GM19351 (cell line): ENCODE results near the gene LGALS1.
"Not testable (repeated sequence)": the region's sequence is repeated elsewhere in the genome, so short reads cannot be mapped to it uniquely, and the experiment has no call there.

Experiments
- ATAC-seq: cut with Tn5 transposase; IDR thresholded peaks from one replicate; pipeline ENCODE4 v1.9.1; 2021; ENCODE audit warnings: mild to moderate bottlenecking, moderate library complexity; ENCODE audit not compliant: unreplicated experiment

LGALS1 gene

DNA sequence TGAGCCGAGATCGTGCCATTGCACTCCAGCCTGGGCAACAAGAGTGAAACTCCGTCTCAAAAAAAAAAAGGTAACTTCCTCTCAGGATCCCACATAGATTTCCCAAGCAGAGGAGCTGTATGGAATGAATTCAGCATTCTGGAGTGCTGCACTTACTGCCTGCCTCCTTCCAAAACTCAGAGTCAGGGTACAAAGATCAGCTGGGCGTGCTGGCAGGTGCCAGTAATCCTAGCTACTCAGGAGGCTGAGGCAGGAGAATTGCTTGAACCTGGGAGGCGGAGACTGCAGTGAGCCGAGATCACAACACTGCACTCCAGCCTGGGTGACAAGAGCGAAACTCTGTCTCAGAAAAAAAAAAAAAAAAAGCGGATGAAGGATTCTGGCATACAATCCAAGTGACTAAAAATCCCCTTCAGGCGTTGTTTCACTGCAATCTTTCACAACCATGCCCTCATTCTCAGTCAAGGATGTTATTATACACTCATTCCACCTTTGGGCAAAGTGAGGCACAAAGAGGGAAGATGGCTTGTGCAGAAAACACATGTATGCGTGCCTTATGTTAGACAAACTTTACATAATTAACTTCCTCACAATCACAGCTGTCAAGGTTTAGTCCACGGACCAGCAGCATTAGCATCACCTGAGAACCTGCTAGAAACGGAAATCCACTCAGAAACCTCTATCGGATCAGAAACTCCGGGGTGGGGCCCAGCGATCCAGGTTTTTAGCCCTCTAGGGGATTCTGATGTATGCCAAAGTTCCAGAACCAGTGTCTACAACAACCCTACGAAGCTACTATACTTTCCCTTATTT is 9.6 kb downstream of the LGALS1 start:
- no peak for ATAC-seq

DNA sequence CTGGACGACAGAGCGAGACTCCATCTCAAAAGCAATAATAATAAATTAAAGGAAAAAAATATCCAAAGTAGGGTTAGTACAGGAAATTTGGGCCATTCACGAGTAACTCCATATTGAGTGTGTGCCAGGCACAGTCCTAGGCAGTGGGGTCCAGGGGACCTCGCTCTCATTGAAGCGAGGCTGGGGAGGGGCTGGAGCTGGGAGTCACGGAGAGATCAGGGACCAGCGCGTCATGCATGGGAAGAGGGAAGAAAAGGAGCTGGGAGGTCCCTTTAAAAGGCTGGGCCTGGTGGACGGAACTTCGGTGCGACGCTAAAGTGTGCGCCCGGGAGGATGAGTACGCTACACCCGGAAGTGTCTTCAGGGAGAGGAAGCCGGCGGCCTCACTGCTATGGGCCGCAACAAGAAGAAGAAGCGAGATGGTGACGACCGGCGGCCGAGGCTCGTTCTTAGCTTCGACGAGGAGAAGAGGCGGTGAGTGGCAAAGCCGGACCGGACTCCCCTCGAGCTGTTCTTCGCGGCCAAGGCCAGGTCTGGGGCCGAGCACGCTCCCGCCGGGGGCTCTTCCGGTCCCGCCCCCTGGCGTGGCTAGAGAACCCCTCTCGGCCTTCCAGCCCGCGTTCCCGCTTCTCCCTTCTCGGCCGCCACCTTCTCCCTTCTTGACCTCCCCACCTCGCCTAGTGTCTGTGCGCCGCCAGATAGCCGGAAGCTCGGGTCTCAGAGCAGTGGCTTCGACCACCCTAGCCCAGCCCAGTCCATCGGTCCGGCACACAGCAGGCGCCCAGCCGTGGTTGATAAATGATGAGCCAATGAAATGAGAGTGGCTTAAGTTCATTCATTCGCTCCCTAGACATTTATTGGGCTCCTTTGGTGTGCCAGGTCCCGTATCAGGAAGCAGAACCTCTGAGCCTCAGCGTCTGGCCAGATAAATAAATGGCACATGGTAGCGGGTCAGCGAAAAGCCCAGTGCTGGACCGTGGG is 10.9 kb downstream of the LGALS1 start, which contains the start of gene NOL12:
NOL12 (plus strand) TSS at position 342 of the 981 bp plus-strand sequence; CDS start at position 392, 50 bp downstream.
- peak; percentile 73 for ATAC-seq

DNA sequence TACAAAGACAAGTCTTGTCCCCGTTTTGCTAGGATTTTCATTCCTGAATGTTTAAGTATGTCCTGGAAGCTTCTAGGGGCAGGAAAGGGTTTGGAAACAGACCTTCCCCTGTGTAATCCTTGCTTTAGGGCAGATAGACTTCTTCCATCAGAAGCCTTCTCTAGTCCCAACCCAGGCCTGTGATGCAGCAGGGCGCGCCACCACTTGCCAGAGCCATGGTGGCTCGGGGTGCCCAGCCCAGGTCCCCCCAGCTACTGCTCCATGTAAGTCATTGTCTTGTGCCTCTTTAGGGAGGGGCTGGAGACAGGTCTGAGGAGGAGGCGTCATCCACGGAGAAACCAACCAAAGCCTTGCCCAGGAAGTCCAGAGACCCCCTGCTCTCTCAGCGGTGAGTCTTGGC is 15.0 kb downstream of the LGALS1 start:
- ATAC-seq, result no peak

DNA sequence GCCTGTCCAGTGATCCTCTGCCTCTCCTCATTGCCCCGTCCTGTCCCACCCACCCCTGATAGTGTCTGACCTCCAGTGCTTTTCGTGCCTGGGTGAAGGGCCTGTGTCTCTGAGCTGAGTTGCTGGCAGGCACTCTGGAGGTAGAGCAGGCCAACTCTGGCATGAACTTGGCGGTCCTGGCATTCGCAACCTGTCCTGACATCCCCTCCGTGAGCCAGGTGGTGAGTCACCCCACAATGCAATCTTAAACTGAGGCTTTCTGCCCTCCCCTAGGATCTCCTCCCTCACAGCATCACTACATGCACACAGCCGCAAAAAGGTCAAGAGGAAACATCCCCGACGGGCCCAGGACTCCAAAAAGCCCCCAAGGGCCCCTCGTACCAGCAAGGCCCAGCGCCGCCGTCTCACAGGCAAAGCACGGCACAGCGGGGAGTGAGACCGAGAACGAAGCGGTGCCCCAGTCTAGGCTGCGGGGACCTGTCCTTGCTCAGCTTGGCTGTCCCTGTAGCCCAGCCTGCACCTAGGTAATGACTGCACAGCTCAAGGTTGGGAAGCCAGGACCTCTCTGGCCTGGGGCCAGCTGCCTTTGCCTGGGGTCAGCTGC is 15.6 kb downstream of the LGALS1 start:
- ATAC-seq, result no peak

DNA sequence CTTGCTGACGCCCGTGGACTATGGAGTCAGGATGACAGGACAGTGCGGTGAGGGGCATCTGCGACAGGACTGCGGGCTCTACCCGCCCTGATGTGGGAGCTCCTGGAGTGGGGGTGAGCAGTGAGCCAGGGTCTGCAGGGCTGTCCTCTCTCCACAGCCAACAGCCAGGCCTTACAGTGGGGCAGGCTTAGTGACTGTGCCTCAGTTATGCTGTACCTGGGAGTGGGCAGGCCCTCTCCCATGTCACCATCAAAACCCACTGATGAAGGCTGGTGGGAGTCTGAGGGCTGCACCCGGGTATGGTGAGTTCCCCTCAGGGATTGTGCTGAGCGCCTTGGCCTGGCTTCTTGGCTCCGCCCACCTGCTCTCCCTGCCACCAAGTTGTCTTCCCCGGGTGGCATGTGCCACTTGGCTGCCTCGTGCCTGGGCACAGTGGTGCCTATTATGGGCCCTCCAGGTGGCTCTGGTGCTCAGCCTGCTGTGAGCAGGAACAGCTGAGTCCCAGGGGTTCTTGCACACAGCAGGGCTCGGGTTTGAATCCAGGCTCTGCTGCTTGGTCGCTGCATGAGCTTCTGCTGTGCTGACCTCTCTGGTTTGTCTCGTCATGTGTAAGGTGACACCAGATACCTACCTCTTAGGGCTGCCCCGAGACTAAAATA is 17.3 kb downstream of the LGALS1 start:
- ATAC-seq, result no peak

DNA sequence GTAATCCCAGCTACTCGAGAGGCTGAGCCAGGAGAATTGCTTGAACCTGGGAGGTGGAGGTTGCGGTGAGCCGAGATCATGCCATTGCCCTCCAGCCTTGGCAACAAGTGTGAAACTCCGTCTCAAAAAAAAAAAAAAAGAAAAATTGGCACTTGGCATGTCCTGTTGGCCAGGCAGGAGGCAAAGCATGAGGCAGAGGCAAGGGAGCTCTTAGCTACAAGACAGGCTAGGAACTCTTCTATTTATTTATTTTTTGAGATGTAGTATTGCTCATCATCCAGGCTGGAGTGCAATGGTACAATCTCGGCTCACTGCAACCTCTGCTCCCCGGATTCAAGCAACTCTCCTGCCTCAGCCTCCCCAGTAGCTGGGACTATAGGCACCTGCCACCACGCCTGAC is 18.7 kb downstream of the LGALS1 start:
- not testable (repeated sequence) for ATAC-seq

DNA sequence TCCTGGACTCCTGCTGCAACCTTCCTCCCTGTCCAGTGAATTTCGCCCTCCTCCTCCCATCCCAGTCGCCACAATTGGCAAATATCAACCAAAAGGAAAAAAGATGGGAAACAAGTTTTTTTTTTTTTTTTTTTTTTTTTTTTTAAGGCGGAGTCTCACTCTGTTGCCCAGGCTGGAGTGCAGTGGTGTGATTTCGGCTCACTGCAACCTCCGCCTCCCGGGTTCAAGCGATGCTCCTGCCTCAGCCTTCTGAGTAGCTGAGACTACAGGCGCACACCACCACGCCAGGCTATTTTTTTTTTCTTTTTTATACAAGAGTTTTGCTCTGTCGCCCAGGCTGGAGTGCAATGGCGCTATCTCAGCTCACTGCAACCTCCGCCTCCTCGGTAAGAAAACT is 20.8 kb downstream of the LGALS1 start:
- ATAC-seq, result not testable (repeated sequence)

DNA sequence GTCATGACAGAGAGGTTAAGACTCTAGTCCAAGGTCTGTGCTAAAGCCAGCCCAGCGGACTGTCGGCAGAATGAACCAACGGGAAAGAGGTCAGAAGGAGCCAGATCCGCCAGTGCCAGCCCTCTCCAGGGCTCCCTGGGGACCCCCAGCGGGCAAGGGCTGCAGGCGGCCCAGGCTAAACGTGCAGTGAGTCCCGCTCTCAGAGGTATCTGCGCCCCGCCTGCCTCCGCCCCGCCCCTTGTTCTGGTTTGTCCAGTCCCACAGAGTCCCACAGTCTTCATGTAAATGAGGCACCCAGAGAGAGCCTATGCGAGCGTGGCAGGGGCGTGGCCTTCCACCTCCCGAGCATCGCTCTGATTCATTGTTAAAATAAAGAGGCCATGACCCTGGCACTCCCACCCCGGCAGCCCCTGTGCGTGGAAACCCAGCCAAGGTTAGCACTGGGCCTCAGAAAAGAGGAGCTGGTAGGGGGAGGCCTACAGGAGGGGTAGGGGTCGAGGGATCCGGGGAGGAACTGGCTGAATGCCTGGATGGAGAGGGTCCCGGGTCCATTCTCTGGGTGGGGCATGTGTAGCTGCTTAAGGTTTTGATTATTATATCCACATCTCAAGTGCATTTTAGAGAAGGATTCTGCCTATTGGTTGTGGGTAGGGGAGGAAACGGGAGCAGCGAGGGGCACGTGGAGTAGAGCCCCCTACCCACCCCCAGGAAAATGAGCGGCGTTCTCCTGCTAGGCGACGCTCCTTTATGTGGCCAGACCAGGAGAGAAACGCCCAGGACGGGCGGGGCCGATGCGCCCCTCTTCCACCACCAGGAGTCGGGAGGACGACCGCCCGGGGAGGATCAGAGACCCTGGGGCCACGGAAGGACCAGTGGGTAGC is 21.5 kb downstream of the LGALS1 start, which contains the start of gene TRIOBP:
TRIOBP (plus strand) TSS at position 392 of the 881 bp plus-strand sequence. CDS start 4,318 bp downstream, outside the sequence.
- ATAC-seq, result peak; percentile 95

DNA sequence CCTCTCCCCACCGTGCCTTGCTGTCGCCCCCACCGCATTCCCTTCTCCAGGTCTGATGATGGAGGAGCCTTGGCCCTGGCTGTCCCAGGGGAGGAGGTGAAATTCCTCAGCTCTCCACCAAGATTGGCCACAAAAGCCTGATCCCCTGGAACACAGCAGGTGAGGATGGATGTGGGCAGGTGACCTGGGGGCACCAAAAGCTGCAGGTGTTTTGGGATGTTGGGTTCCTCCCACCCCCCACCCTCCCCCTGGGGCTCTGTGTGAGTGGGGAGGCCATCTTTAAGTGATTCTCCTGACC is 22.1 kb downstream of the LGALS1 start:
- ATAC-seq, result no peak

DNA sequence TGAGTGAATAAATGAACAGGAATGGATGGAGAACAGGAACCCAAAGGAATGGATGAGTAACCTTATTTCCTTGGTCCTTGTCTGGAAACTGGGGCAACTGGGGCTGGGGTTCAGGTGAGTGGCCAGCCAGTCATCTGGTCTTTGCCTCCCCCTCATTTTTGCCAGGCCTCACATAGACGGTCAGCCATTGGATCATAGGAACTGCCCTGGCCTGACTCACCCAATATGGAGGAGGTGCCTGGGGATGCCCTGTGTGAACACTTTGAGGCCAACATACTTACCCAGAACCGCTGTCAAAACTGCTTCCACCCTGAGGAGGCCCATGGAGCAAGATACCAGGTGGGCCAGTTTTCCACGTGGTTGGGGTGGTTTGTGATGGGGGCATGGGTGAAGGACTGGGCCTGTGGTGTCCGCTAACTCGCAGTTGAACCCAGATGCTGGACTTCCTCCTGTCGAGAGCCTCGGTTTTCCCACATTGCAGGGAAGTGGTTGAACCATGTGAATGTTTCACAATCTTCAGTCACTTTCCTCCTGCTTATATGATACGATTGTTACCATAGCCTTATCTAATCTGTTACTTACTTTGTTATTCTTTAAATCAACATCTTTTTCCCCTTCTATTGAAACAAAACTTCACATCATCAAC is 25.8 kb downstream of the LGALS1 start:
- no peak for ATAC-seq

DNA sequence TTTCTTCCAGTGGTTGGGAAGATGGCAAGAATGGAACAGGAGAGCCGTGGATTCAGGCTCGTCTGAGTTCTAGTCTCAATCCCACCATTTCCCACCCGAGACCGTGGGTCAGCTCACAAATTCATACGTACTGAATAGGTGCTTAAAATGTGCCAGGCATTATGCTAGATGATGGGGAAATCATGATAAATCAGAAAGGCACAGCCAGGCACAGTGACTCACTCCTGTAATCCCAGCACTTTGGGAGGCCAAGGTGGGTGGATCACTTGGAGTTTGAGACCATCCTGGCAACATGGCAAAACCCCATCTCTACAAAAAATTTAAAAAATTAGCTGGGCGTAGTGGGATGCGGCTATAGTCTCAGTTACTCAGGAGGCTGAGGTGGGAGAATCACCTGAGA is 28.5 kb downstream of the LGALS1 start:
- no peak for ATAC-seq

DNA sequence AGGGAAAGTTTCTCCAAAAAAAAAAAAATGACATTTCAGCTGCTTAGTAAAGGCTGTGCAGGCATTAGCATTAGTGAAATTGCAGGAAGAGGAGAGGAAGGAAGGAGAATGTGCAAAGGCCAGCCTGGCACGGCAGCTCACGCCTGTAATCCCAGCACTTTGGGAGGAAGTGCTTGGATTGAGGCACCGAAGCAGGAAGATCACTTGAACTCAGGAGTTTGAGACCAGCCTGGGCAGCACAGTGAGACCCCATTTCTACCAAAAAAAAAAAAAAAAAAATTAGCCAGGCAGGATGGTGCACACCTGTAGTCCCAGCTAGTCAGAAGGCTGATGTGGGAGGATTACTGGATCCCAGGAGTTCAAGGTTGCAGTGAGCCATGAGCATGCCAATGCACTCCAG is 29.2 kb downstream of the LGALS1 start:
- ATAC-seq, result no peak

DNA sequence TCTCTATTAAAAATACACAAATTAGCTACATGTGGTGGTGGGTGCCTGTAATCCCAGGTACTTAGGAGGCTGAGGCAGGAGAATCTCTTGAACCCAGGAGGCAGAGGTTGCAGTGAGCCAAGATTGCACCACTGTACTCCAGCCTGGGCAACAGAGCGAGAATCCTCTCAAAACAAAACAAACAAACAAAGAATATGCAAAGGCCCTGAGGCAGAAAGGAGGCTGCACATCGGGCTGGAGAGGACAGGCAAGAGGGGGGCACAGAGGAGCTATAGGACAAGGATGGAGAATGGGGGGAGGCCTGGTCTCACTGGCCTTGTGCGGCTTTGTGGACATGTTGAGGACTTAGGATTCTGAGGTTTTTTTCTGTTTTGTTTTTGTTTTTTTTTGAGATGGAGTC is 29.8 kb downstream of the LGALS1 start:
- ATAC-seq, result no peak

DNA sequence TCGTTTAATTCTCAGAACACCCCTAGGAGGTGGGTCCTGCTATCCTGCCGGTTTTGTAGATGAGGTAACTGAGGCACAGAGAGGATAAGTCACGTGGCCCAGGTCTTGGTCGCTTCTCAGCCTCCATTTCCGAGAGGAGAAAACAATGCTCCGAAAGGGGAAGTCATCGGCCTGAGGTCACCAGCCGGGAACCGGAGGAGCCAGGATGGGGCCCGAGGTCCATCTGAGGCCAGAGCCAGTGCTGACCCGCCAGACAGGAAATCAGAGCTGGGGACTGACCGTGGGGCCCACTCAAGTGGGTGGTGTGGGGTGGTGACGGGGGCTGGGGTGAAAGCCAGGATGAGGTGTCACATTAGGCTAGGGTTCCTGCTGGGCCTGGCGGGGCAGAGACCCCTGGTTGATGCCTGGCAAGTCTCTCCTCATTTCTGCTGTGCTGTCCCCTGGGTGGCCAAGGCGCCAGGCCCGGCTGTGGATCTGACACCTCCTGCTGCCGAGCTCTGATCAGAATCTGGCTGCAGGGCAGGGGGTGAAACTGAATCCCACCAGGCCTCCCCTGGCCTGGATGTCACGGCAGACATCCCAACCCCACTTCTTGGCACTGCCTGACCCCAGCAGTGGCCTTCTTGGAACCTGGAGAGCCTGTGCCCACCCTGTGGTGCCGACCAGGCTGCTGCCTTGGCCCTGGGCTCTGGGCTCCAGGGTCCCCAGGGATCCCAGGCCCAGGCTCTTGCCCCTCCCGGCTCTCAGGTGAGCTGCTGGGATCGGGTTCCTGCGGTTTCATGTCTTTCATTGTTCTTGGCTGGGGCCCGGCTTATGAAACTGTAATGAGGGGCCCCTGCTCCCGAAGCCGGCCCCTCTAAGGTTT is 33.4 kb downstream of the LGALS1 start:
- no peak for ATAC-seq

DNA sequence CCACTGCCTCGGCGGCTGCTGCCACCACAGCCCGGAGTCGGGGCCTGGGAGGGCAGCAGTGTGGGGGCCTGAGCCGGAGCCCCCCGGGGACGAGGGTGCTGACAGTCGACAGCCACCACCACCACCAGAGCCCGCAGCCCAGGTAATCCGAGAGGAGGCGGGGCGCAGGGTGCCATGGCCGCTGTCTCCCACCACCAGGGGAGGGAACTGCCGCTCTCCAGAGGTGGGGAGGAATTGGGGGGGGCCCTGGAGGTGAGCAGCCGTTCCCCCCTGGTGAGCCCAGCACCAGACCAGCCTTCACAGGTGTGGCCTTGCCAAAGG is 34.0 kb downstream of the LGALS1 start:
- no peak for ATAC-seq

DNA sequence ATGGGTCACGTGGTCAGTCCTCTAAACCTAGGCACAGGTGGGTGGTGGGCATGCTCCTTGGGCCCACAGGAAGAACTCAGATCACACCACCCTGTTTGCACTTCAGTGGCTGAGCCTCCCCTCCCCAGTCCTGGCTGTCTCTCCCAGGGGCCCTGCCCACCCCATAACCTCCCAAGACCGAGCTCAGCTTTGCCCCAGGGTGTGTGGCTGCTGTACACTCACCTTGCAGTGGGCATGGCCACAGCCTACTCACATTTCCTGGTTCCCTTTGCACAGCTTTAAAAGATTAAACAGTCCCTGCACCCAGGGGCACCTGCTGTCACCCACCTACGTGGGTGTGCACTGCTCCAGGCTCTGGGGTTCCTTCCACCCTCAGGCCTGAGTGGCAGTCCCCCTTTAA is 35.2 kb downstream of the LGALS1 start:
- ATAC-seq, result no peak

DNA sequence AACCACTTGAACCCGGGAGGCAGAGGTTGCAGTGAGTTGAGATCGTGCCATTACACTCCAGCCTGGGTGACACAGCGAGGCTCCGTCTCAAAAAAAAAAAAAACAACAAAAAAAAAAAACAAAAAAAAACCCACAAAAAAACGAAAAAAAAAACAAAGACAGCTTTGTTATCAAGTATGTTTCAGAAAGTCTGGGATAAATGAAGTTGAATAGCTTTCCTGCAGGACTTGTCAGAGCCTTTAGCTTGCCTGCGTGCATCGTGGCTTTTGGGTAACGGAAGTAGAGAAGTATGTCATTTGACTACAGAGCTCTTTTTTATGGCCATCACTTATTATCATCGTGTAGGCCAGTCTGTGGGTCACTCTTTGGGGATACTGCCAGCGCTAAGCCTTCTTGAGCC is 36.1 kb downstream of the LGALS1 start:
- ATAC-seq, result no peak

DNA sequence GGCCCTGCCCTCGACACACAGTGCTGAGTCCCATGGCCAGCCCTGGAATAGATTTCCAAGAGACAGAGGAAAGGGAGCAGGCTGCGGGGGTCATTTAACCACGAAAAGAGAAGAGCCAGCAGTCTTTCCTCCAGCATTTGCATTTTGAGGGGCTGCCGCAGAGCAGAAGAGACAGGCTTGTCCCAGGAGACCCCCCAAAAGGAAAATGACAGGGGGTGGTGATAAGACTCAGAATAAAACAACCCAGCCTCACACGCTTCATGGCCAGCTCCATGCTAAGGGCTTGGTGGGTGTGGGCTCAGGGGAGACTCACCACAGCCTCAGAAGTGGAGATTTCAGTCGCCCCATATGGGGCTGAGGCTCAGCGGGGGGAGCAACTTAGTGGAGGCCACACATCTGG is 38.3 kb downstream of the LGALS1 start:
- ATAC-seq, result no peak

DNA sequence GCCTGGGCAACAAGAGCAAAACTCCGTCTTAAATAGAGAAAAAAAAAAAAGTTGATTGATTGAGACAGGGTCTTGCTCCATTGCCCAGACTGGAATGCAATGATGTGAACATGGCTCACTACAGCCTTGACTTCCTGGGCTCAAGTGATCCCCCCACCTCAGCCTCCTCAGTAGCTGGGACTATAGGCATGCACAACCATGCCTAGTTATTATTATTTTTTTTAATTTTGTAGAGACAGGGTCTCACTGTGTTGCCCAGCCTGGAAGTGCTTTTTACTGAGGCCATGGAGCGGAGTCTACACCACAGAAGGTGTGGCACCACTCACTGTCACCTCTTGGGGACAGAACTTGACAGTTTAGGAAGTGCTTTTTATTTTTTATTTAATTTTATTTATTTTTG is 39.2 kb downstream of the LGALS1 start:
- ATAC-seq, result no peak
